Liver (tissue), 3 donors: ENCODE data around the gene SAC3D1.

Experiments
- TAF1 ChIP-seq: conservative IDR thresholded peaks from 2 replicates; pipeline ENCODE4 v1.6.1; 2016; ENCODE audit warnings: antibody characterized with exemption, mild to moderate bottlenecking
- TF ChIP-seq, protein P1 (sequence below): fragments of 150-350 bp; IDR thresholded peaks from 2 replicates; pipeline ENCODE4 v1.5.1; 2017; ENCODE audit warnings: improper control_type of control experiment, low read depth, low read length; ENCODE audit not compliant: missing input control
- donor health status: healthy.
- donor health status: healthy.

DNA sequence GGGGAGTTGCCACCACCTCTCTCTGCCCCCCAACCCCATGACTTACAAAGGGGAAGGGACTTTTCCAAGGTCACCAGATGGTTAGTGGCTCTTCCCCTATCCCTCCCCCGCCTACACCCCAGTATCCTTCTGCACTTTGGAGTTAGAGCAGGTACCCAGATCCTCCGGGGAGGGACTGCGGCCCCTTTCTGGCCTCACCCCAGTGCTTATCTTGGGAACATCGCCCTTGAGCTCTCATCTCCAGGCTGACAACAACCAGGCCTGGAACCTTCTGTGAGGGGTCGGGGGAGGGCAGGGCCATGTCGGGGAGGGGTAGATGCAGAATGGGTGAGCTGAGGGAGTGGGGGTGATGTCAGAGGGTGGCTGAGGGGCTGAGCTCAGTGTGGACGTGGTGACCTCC, 24.8 kb downstream of the SAC3D1 start:
- TF ChIP-seq, protein P1, sequence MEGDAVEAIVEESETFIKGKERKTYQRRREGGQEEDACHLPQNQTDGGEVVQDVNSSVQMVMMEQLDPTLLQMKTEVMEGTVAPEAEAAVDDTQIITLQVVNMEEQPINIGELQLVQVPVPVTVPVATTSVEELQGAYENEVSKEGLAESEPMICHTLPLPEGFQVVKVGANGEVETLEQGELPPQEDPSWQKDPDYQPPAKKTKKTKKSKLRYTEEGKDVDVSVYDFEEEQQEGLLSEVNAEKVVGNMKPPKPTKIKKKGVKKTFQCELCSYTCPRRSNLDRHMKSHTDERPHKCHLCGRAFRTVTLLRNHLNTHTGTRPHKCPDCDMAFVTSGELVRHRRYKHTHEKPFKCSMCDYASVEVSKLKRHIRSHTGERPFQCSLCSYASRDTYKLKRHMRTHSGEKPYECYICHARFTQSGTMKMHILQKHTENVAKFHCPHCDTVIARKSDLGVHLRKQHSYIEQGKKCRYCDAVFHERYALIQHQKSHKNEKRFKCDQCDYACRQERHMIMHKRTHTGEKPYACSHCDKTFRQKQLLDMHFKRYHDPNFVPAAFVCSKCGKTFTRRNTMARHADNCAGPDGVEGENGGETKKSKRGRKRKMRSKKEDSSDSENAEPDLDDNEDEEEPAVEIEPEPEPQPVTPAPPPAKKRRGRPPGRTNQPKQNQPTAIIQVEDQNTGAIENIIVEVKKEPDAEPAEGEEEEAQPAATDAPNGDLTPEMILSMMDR, result no peak
- no peak for TF ChIP-seq TAF1
